Midbrain (tissue), 1 donor: ENCODE measurements around the gene GFOD2.
A peak's percentile ranks its signal among the peaks of the same experiment; 100 is the strongest.

Source experiments
- DNase-seq: peaks from one replicate; lab custom pipeline; 2025; lab: John Stamatoyannopoulos, UW

The GFOD2 gene

GRCh38 chr16:67659675-67660563, 59.2 kb downstream of the GFOD2 start, which contains the start of gene ACD:
TSS of gene ACD (minus strand) at chr16:67660260. CDS start at chr16:67660220, 40 bp downstream.
- peak; percentile 95 for DNase-seq

- DNase-seq, result no peak
Observed at GRCh38 chr16:67658849-67659674, 60.1 kb downstream of the GFOD2 start.

- no peak for DNase-seq
Observed at GRCh38 chr16:67657751-67658518, 61.2 kb downstream of the GFOD2 start.

- DNase-seq, result no peak
Observed at GRCh38 chr16:67657017-67657608, 62.0 kb downstream of the GFOD2 start.

- no peak for DNase-seq
Observed at GRCh38 chr16:67656344-67657016, 62.6 kb downstream of the GFOD2 start.

- no peak for DNase-seq
Observed at GRCh38 chr16:67655363-67655762, 63.8 kb downstream of the GFOD2 start.

GRCh38 chr16:67654403-67654911, 64.7 kb downstream of the GFOD2 start:
- no peak for DNase-seq

- no peak for DNase-seq
Observed at GRCh38 chr16:67653789-67654402, 65.2 kb downstream of the GFOD2 start.

- DNase-seq, result no peak
Observed at GRCh38 chr16:67653128-67653788, 65.9 kb downstream of the GFOD2 start.

GRCh38 chr16:67652578-67653127, 66.5 kb downstream of the GFOD2 start:
- peak; percentile 24 for DNase-seq

GRCh38 chr16:67651847-67652246, 67.3 kb downstream of the GFOD2 start:
- no peak for DNase-seq

- DNase-seq, result no peak
Observed at GRCh38 chr16:67651039-67651438, 68.1 kb downstream of the GFOD2 start.

GRCh38 chr16:67650023-67650422, 69.1 kb downstream of the GFOD2 start:
- no peak for DNase-seq

GRCh38 chr16:67649494-67649931, 69.6 kb downstream of the GFOD2 start:
- DNase-seq, result no peak

- DNase-seq, result no peak
Observed at GRCh38 chr16:67648764-67649407, 70.2 kb downstream of the GFOD2 start.

GRCh38 chr16:67648088-67648763, 70.9 kb downstream of the GFOD2 start:
- no peak for DNase-seq

GRCh38 chr16:67647681-67648080, 71.4 kb downstream of the GFOD2 start:
- no peak for DNase-seq

- no peak for DNase-seq
Observed at GRCh38 chr16:67647111-67647651, 71.9 kb downstream of the GFOD2 start.
